ENCODE results near the gene MED13L.
"Not testable (repeated sequence)": the region's sequence is repeated elsewhere in the genome, so short reads cannot be mapped to it uniquely, and the experiment has no call there.

The MED13L gene

GRCh38 chr12:116037941-116038837 lies 239.3 kb downstream of the MED13L start:
- peak overlapping the region; percentile 2; the same call in 1 of the 2 replicates for H3K27ac ChIP-seq
- TF ChIP-seq CTCF (IDR thresholded peaks at IDR 0.05) (no peak), ZFX (IDR thresholded peaks at IDR 0.05; ENCODE audit: borderline replicate concordance) (no peak)

DNA sequence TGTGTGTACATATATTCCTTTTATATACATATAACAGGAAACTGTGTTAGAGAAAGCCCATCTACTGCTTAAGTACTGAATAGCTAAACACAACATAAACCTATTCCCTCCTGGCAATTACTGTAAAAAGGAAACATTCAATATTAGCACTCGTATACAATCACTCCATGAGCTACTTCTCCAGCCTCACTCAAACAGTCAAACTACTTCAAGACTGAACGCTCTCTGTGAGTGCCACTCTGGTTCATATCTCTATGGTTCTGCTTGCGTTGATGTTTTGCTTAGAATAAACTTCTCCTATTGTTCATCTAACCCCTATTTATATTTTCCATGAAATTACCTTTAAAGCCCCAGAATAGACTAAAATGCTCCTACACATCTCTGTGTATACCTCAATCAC lies 243.7 kb downstream of the MED13L start:
- TF ChIP-seq CTCF (IDR thresholded peaks at IDR 0.05) (no peak), ZFX (IDR thresholded peaks at IDR 0.05; ENCODE audit: borderline replicate concordance) (no peak)

DNA sequence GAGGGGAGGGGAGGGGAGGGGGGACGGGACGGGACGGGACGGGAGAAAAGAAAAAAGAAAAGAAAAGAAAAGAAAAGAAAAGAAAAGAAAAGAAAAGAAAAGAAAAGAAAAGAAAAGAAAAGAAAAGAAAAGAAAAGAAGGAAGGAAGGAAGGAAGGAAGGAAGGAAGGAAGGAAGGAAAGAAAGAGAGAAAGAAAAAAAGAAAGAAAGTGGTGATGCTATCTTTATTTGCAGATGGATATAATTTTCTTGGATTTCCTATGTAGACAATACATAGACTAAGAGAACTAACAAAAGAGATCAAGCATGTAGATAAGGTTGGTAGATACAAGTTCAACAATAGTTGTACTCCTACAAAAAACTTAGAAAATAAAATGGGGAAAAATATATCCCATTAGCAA lies 245.9 kb downstream of the MED13L start:
- H3K27ac ChIP-seq, result not testable (repeated sequence)

More for the DNA sequence above, 243.7 kb downstream of the MED13L start:
- H3K27ac ChIP-seq, result no peak overlapping the region

DNA sequence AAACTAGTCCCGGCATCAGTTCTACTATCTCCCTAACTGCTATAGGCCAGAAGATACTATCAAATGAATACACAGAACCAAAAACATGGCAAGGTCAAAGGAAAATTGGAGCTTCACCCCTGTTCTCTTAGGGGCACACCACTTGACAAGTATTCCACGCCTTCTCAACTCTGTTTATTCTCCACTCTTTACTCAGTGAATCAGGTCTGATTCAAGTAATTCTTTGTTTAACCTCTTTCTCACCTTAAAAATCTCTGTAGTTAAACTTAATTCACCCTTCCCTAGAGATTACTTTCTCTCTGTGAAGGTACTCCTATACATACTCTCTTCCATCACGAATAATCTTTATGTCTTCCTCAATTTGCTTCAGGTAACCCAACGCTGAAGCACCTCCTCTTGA lies 248.9 kb downstream of the MED13L start:
- TF ChIP-seq ZFX (IDR thresholded peaks at IDR 0.05; ENCODE audit: borderline replicate concordance) (no peak), CTCF (IDR thresholded peaks at IDR 0.05) (no peak)
- no peak overlapping the region for H3K27ac ChIP-seq

- no peak for TF ChIP-seq ZFX (IDR thresholded peaks at IDR 0.05; ENCODE audit: borderline replicate concordance)
- no peak for TF ChIP-seq CTCF (IDR thresholded peaks at IDR 0.05)
- no peak overlapping the region for H3K27ac ChIP-seq
Observed at GRCh38 chr12:116027551-116027821, 250.0 kb downstream of the MED13L start.

GRCh38 chr12:116026768-116027550 lies 250.5 kb downstream of the MED13L start:
- H3K27ac ChIP-seq, result no peak overlapping the region

GRCh38 chr12:116026346-116026745 lies 251.1 kb downstream of the MED13L start:
- H3K27ac ChIP-seq, result no peak overlapping the region
- TF ChIP-seq CTCF (IDR thresholded peaks at IDR 0.05) (no peak), ZFX (IDR thresholded peaks at IDR 0.05; ENCODE audit: borderline replicate concordance) (no peak)

More at GRCh38 chr12:116026768-116027550, 250.5 kb downstream of the MED13L start:
- TF ChIP-seq CTCF (IDR thresholded peaks at IDR 0.05) (no peak), ZFX (IDR thresholded peaks at IDR 0.05; ENCODE audit: borderline replicate concordance) (no peak)

All from 22Rv1 (cell line).